Stimulated activated CD8-positive, alpha-beta memory T cell treated with anti-CD3 and anti-CD28 coated beads, Interleukin-12 subunit alpha, Interleukin-12 subunit beta, amount 100 ng/mL, for 24 hours (primary cell): Measurements from ENCODE around the gene PISD.

ENCODE experiments used
- DNase-seq: peaks from one replicate; pipeline ENCODE4 v3.0.0-alpha.2; 2020; ENCODE audit errors: extremely low read depth

Gene PISD

DNA sequence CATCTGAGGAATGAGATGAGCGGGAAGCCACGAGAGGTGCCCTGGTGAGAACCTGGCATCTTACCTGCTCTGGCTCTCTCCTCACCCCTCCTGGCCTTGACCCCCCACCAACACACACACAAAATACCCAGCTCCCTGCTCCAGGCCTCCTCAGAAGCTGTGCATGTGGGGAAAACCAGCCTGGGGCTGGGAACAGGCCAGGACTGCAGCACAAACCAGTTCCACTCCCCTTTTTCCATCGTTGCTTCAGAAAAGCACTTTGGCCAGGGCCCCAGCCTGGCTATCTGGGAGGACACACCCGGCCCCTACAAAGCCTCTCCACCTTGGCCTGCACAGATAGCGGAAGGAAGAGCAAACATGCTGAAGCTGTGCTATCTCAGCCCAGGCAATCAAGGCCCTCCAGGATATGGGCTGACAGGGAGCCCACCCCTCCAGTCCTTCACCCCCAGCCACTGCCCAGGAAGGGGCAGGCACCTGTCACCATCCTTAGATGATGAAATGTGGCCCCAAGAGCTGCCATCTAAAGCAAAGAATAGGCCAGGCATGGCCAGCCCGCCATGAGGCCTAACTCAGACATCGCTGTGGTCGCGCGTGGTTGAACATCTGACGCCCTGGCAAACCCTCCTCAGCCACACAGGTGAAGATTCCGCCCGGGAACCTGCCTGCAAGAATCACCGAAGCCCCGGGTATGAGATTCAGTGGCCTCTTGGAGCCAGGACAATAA lies 35.4 kb downstream of the PISD start:
- DNase-seq = no peak

DNA sequence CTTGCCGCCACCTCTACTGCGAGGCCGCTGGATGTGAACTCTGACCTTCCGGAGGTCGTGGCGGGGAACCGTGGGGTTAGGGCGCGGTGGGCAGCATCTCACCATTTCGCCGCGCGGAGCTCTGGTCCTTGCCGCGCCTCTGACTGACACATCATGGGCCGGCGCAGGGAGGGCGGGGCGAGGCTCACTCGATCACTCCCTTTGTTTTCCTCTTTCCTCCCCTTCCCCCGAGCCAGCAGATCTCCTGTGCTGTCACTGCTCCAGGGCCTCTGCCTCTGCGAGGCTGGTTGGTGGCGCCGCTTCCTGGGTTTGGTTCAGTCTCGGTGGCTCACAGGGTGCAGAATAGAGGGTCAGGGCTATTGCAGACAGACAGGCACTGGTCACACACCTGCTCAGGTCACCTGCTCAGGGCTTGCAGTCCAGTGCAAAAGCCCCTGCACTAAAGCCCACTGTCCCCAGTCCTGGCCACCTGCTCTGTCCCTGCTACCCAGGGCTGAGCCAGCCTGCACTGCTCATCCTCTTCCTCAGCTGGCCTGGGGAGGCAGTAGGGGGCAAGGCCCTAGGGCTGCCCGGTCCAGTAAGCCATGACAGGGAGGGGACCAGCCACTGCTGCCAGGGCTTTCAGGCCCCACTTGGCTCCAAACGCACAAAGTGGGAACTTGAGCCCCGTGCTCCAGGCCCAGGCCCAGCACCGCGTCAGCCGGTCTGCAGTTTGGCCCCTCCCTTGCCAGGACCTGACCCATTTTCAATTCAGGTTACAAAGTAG lies 36.2 kb downstream of the PISD start:
- DNase-seq = no peak

DNA sequence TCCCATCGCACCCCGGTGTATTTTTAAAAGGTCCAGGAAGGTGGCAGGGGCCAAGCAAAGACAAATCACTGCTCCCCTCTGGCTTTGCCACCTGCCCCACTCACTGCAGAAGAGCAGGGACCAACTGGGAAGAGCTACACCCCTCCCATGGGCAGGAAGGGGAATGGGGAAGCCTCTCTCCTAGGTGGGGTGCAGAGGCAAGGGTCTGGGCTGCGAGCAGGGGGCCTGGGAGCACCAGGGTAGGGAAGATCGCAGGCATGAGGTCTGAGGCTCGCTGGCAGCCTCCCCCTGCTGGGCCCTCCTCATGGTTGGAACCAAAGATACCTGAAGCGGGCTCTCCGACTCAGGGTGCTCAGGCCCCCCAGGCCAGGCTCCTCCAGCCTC lies 36.8 kb downstream of the PISD start:
- no peak for DNase-seq

DNA sequence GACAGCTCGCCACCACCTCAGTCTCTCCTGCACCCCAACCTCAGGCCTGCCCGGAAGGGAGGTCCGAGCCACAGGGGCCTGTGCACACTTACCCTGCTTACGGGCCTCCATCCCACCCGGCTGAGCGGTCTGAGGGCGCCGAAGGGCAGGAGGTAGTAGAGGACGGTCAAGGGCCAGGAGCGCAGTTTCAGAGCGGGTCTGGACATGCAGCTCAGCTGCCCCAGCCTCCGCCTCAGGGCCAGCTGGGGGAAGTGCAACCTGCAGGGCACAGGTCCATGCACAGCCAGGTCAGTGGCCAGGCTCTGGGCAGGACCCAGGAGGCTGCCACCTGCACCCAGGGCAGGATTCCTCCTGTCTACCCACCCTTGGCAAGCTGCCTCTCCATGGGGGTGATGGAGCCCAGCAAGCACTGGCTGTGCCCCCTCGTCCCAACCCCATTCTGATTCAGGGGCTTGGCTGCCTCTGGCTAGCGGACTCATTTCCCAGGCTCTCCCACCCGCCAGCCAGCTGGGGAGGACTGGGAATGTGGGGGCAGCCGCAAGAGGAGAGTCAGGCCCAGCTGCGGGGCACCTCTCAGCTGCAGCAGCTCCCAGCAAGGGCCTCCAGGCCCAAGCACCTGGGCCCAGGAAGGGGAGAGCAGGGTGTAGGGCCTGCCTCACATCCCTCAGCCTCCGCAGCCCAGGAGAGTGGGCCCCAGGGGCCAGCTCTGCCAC lies 38.3 kb downstream of the PISD start:
- DNase-seq = no peak

DNA sequence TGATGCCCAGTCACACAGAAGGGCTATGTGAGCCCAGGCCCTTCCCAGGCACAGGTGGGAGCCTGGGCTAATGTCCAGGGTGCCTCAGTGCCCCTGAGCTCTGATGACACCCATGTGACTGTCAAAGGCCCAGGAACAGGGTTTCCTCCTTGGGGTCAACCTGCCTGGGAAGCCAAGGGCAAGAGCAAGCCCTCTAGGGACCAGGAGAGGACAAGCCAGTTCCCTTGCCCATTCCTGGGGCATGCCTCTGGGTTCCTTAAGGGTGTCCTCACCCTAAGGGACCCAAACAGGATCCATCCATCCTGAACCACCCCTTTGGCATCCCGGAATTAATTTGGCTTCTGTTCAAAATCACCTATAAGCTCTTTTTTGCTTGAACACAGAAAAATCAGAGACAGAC lies 39.0 kb downstream of the PISD start:
- DNase-seq = no peak

DNA sequence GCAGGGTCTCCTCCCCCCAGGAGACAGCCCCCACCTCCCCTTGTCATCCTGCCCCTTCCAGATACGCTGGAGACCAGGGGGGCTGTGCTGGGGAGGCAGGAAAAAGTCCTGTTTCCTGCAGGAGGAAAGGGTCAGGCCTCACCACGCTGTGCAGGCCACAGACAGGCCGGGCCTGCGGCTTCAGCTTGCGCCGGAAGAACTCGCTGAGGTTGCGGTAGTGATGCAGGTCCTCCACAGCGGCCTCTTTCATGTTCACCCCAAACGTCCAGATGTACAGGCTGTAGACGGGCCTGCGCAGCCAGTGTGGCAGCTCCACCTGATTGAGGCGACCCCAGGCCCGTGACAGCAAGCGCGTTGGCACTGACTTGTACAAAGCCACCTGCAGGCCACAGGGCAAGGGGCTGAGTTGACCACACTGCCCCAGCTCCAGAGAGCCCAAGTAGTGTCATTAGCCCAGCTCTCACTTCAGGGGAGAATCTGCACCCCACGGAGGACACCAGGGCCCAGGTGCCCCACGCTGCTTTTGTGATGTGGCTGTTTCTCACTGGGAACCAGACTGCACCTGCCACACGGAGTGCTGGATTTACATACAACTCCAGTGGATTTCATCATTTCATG lies 40.4 kb downstream of the PISD start:
- no peak for DNase-seq

DNA sequence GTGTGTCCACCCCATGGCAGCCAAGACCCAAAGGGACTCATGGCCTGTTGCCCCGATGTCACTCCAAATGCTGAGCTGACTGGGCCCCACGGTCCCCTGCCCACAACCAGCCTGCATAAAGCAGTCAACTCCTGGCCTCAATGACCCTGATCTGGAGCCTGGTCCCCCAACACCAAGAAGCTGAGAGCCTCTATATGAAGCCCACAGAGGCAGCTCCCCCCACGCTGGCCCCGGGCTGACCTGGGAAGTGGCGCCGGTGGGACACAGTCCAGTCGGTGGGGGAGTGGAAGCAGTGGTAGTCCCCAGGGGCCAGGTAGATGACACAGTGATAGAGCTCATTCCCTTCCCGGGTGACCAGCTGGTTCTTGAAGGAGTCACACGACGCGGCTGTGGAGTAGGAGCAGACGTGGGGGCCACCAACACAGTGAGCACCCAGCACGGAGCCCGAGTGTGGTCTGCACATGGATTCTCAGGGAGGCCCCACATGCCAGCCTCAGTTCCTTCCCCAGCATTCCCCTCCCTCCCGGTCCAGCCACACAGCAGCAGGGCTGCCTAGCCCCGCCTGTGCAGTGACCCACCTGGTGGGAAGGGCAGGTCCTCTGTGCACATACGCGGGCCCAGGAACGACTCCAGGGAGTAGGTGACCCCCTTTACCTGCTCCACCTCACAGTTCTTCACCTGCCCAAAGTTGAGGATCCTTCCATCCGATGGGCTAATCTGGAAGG lies 41.1 kb downstream of the PISD start:
- DNase-seq = no peak

DNA sequence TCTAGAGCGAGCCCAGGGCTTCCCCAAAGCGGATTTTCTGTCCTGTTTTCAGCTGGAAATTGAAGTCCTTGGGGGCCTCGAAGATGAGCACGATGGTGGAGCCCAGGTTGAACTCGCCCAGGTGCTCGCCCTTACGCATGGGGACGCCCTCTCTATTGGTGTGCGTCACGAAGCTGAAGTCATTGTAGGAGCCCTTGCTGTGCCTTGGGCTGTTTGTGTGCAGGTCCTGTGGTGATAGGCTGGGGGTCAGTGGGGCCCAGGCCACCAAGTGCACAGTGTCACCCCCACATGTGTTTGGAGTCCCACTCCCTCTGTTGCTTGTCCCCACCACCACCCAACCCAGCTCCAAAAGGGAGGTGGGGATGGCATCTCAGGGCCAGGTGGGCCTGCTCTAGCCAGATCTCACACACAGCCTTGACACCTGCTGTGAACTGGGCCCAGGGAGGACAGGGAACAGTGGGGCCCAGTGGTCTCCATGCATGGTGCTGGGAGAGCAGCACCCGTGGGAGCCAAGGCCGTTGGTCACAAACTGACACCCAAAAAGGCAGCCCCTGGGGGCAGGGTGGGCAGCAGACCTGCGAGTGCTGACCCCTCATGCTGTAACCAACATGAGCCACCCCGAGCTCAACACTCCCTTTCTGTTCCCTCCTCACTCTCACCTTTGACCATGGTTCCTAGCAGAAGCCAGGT lies 42.3 kb downstream of the PISD start:
- no peak for DNase-seq

DNA sequence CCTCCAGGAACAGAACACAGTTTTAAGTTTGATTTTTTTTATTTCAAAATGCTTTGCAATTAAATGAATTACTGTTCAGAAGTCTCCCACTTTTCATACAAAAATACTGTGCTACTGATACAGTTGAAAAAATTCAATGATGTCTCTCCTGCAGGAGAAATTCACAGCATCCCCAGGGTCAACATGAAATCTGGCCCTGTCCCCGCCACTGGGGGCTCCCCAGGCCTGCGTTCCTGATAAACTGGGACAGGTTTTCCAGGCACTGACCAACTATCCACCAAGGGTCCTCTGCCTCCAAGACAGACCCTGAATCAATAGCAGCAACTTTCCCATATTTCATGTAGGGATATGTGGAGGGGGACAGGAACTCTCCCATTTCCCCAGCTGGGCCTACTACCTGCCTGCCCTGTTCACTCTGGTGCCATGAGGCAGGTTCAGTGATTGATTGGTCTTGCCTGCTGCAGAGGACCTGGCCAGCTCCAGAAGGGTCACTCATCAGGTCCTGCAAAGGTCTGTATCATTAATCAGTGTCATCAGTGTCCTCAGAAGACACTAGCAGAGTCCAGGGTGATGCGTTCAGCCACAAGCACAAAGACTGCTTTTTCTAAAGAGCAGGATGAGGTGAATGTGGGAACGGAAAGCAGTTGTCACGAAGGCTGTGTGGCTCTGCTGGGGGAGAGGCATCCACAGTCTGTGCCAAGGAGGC lies 43.4 kb downstream of the PISD start:
- no peak for DNase-seq

DNA sequence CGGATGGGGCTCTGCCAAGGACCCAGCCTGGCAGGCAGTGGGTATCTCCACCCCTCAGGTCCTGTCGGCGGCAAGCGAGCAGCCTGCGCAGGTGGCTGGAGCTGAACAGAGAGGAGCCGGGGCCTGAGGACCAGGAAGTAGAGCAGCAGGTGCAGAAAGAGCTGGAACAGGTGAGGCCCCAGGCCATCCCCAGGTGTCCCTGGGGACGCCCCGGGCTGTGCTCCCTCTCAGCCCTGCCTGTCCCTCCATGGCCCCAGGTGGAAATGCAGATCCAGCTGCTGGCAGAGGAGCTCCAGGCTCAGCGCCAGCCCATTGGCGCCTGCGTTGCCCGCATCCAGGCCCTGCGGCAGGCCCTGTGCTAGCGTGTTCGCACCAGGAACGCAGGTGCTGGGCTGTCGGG lies 44.0 kb downstream of the PISD start:
- DNase-seq = no peak

DNA sequence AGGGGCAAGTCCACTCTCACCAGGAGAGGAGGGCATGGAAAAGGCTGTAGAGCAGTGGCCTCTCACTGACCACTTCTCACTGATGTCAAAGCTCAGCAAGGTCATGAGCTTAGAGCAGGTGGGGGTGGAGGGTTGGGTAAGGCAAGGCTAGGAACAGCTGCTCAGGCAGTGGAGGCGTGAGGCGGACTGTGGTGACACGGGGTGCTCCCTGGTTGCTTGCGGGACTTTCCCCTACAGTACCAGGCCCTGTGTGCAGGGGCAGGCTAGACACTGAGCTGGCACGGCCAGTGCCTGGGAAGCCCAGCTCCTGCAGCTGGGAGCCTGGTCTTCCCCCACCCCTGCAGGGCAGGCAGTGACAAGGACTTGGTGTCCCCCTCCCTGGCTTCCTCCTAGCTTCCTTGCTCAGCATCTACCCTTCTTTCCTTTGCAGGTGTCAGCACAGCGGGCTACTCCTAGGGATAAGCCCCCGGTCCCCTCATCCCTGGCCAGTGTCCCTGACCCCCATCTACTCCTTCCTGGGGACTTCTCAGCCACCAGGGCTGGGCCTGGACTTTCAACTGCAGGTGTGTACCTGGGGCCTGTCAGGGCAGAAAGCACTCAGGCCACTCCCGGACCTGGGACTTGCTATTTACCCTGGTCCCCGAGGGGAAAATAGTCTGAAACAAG lies 45.6 kb downstream of the PISD start:
- DNase-seq = no peak

DNA sequence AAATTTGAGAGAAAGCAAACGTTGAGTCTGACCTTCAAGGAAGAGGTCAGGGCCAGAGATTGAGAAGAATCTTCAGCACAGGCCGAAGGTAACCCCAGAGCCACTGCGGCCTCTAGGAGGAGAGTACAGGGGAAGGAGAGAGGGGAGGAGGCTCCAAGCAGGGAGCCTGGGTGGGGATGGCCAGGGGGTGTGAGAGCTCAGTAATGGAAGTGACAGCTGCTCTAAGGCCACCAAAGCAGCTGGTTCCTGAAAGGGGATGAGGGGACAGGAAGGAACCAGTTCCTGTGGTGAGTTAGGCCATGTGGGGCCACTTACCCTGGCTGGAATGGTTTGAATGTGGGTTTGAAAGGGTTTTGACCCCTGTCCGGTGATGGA lies 46.1 kb downstream of the PISD start:
- DNase-seq = no peak

DNA sequence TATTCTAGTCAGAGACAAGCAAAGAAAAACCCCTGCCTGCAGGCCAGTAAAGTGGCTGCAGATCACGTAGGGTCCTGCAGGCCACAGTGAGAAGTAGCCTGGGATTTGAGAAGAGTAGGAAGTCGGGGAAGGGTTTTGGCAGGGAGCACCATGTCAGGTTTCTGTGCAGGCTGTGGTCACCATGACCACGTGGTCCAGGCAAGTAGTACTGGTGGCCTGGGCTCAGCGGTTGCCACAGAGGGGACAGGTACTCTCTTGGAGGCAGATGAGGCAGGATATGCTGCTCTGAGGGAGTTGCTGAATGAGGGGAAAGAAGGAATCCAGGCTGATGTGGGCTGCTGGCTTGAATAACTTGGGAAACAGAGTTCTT lies 46.5 kb downstream of the PISD start:
- DNase-seq = no peak

DNA sequence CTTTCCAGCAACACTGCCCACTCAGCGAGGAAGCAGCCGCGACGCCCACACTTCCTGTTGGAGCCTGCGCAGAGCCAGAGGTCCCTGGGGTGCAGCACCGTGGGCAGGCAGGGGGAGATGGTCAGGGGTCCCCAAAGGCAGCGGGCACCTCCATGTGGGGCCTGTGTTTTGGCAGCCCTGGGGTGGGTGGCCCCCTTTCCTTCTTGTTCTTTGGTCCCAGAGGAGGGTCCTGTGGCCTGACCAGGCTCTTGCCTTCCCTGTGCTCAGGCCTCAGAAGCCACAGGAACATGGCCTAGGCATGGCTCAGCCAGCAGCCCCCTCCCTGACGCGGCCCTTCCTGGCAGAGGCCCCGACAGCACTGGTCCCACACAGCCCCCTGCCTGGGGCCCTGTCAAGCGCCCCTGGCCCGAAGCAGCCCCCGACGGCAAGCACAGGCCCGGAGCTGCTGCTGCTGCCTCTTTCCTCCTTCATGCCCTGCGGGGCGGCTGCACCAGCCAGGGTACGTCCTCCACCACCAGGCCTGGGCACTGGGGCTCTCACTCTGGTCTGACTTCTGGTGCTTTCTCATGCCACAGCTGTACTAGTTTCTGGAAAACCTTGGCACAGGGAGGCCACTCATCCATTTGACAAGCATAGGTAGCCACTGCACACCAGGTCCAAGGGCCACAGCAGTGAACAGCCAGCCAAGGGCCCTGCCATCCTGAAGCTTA lies 47.1 kb downstream of the PISD start:
- DNase-seq = no peak

DNA sequence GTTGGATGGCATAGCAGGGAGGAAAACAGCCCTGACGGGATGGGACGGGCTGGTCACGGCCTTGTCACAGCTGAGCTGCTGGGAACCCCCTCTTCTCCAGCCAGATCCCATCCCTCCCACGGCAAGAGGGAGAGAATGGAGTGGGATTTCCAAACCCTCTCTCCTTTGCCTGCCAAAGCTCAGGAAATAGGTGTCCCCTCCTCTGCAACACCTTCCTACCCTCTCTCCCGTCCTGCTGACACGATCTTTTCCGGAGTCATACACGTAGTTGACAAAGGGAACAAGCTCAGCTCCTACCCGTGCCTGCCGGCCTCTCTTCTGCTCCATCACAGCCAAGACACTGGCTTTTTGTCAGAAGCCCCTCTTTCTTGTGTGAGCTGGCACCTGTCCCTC lies 48.1 kb downstream of the PISD start:
- no peak for DNase-seq

DNA sequence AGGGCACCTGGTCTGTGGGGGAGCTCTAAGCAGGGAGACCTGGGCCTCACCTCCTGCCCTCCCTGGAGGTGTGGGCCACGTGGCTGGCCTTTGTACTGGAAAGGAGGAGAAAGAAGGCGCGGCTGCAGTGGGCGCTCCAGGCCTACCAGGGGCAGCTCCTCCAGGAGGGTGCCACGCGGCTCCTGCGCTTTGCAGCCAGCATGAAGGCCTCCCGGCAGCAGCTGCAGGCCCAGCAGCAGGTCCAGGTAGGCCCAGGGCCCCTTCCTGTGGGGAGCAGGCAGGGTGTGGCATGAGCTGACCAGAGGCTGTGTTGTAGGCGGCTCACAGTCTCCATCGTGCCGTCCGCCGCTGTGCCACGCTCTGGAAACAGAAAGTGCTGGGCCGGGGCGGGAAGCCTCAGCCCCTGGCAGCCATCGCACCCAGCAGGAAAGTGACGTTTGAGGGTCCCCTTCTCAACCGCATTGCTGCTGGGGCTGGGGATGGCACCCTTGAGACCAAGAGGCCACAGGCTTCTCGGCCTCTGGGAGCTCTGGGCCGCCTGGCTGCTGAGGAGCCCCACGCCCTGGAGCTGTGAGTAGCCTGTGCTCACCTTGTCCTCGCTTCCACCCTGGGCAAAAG lies 48.6 kb downstream of the PISD start:
- no peak for DNase-seq

DNA sequence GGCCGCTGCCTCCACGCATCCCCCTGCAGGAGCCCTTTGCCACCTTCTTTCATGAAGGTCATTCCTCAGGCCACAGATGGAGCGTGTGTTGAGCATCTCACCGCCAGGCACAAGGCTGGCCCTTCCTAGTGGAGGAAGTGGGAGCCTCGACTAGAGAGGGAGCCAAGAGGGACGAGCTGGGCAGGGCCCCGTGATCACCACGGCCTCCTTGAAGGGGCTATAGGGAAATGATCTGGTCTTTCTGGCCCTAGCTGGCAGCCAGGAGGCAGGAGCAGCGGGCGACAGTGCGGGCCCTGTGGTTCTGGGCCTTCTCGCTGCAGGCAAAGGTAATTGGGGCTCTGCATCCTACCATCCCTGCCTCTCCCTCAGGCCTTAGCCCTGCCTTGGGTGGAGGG lies 49.1 kb downstream of the PISD start:
- DNase-seq = no peak

DNA sequence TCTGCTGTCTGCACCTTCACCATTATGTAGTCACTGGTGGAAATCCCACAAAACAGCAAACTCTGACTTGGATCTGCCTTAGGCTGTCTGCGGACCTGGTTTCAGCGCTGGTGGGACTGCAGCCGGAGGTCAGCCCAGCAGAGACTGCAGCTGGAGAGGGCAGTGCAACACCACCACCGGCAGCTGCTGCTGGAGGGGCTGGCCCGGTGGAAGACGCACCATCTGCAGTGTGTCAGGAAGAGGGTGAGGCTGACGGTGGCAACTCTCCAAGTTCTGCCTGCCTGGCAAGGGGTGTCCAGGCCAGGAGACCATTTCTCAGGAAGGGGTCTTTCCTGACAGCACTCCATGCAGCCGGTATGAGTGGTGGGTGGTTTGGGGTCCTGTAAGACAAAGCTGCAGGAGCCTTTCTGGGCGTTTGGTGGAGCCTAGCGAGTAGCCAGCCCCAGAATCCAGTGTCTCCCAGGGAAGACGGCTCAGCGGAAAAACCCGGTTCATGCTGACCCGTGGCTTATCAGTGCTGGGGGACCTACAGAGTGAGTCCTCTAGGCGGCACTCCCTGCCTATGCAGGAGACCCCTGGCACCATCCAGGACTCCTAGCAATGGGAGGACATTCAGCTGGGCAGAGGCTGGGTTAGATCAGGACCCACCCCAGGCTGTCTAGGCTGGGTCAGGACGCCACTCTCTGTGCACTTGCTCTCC lies 50.8 kb downstream of the PISD start:
- DNase-seq = no peak
